ENCODE measurements around the gene SCART1. TPM values are rescaled to one million over a fixed set of nuclear protein-coding genes. Genes with fewer than 3 reads are reported as not detected.
"Not testable (repeated sequence)": the region's sequence is repeated elsewhere in the genome, so short reads cannot be mapped to it uniquely, and the experiment has no call there.

SCART1 gene
- total RNA-seq, 1 donor from 2014 or later = 1.3 TPM

DNA sequence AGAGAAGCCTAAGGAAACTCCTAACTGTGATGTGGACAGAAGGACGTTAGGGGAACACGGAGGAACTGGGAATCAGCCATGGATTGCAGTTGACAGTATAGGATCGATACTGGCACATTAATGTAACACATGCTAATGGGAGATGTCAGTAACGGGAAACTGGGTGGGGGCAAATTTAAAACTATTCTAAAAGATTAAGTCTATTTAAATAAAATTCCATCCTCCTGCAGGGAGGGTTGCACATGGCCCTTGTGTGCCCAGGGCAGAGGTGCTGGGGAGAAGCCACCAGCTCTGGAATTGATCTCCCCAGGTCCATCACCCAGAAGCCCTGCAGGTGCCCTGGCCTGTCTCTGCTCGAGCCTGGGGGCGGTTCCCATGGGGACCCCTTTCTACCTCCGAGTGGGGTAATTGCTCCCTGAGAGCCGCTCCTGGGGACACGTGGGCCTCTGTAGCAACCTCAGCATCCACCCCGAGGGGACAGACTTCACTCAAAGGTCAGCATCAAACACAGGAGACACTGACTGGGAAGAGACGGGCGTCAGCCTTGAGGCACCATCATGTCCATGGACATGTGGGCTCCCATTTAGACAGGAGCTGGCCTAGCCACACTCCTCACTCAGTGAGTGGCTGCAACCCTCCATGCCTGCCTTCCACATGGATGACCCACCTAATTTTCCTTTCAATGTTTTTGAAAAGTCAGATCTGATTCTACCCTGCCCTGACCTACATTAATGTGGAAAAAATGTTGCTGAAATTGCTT lies 21.1 kb downstream of the SCART1 start:
- intact Hi-C loops (cut with micrococcal nuclease) = no loop called here
- no peaks in the 10 kb centered on the region for H3K9me3 Mint-ChIP-seq
- no peaks in the 10 kb centered on the region for H3K36me3 Mint-ChIP-seq (ENCODE audit: low read depth)
- peaks cover 4% of the 10 kb centered on the region for H3K27me3 Mint-ChIP-seq (ENCODE audit: low read depth)
- DNase-seq (ENCODE audit: low spot score) = no peak
- peak overlapping the region; percentile 6 for H3K4me3 Mint-ChIP-seq (ENCODE audit: low read depth)
- peak overlapping the region; percentile 14 for H3K27ac Mint-ChIP-seq
- peaks cover 24% of the 10 kb centered on the region for H3K4me1 Mint-ChIP-seq (ENCODE audit: low read depth)

DNA sequence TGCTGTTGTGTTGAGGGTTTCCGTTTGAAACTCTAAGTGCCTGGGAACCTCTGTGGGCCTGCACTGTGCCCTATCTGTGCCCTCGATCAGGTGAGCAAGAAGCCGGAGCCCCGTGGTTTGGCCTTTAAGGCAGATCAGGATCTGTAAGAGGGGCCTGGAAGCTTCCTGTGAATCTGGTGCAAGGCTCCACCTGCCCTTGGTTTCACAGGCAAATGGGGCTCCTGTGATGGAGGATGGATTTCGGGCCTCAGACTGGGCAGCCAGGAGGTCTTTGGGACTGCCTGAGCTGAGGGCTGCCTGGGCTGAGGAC lies 21.6 kb downstream of the SCART1 start:
- Mint-ChIP-seq H3K4me1 (ENCODE audit: low read depth) (peaks cover 24% of the 10 kb centered on the region), H3K4me3 (ENCODE audit: low read depth) (peak overlapping the region; percentile 6), H3K36me3 (ENCODE audit: low read depth) (no peaks in the 10 kb centered on the region), H3K9me3 (no peaks in the 10 kb centered on the region), H3K27me3 (ENCODE audit: low read depth) (peaks cover 4% of the 10 kb centered on the region), H3K27ac (peak overlapping the region; percentile 10)
- intact Hi-C loops (cut with micrococcal nuclease) = no loop called here
- DNase-seq (ENCODE audit: low spot score) = peak; percentile 27

GRCh38 chr10:133475821-133476640 lies 22.3 kb downstream of the SCART1 start:
- Mint-ChIP-seq H3K4me3 (ENCODE audit: low read depth) (no peak overlapping the region), H3K27me3 (ENCODE audit: low read depth) (peaks cover 4% of the 10 kb centered on the region), H3K36me3 (ENCODE audit: low read depth) (no peaks in the 10 kb centered on the region), H3K4me1 (ENCODE audit: low read depth) (peaks cover 24% of the 10 kb centered on the region), H3K9me3 (no peaks in the 10 kb centered on the region), H3K27ac (no peak overlapping the region)
- intact Hi-C loops (cut with micrococcal nuclease) = no loop called here
- no peak for DNase-seq (ENCODE audit: low spot score)

- Mint-ChIP-seq H3K27me3 (ENCODE audit: low read depth) (peaks cover 4% of the 10 kb centered on the region), H3K4me1 (ENCODE audit: low read depth) (peaks cover 24% of the 10 kb centered on the region), H3K4me3 (ENCODE audit: low read depth) (no peak overlapping the region), H3K9me3 (no peaks in the 10 kb centered on the region), H3K27ac (no peak overlapping the region), H3K36me3 (ENCODE audit: low read depth) (no peaks in the 10 kb centered on the region)
- intact Hi-C loops (cut with micrococcal nuclease) = no loop called here
- no peak for DNase-seq (ENCODE audit: low spot score)
Measured at GRCh38 chr10:133476641-133476990, 22.9 kb downstream of the SCART1 start.

- H3K4me3 Mint-ChIP-seq (ENCODE audit: low read depth) = no peak overlapping the region
- H3K36me3 Mint-ChIP-seq (ENCODE audit: low read depth) = peaks cover 3% of the 10 kb centered on the region
- peaks cover 32% of the 10 kb centered on the region for H3K27me3 Mint-ChIP-seq (ENCODE audit: low read depth)
- H3K9me3 Mint-ChIP-seq = peaks cover 31% of the 10 kb centered on the region
- intact Hi-C loops (cut with micrococcal nuclease) = no loop called here
- peaks cover 2% of the 10 kb centered on the region for H3K4me1 Mint-ChIP-seq (ENCODE audit: low read depth)
- no peak for DNase-seq (ENCODE audit: low spot score)
- H3K27ac Mint-ChIP-seq = no peak overlapping the region
Measured at GRCh38 chr10:133481086-133481643, 27.4 kb downstream of the SCART1 start.

DNA sequence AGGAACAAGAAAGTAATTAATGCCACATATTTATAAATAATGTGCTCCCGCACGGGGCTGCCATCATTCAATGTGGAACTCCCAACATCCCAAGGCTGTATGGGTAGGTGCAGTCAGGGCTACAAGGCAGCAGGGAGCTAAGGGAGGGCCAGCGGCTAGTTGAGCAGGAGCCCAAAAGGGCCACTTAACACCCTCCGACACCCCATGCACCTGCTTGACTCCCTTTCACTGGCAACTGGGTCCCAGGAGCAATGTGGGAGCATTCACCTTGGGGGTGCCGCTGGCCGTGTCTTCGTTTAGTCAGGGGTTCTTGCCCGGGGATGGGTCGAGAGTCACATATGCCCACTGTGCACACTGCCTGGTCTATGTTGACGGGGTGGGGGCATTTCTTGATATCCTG lies 27.9 kb downstream of the SCART1 start:
- no peaks in the 10 kb centered on the region for H3K4me1 Mint-ChIP-seq (ENCODE audit: low read depth)
- H3K9me3 Mint-ChIP-seq = peaks cover 36% of the 10 kb centered on the region
- no peak overlapping the region for H3K27ac Mint-ChIP-seq
- DNase-seq (ENCODE audit: low spot score) = no peak
- H3K36me3 Mint-ChIP-seq (ENCODE audit: low read depth) = peaks cover 3% of the 10 kb centered on the region
- H3K27me3 Mint-ChIP-seq (ENCODE audit: low read depth) = peaks cover 30% of the 10 kb centered on the region
- intact Hi-C loops (cut with micrococcal nuclease) = no loop called here
- no peak overlapping the region for H3K4me3 Mint-ChIP-seq (ENCODE audit: low read depth)

GRCh38 chr10:133484818-133485217 lies 31.1 kb downstream of the SCART1 start:
- Mint-ChIP-seq H3K4me1 (ENCODE audit: low read depth) (peaks cover 5% of the 10 kb centered on the region), H3K27me3 (ENCODE audit: low read depth) (peaks cover 32% of the 10 kb centered on the region), H3K36me3 (ENCODE audit: low read depth) (peaks cover 3% of the 10 kb centered on the region), H3K27ac (no peak overlapping the region), H3K9me3 (peaks cover 58% of the 10 kb centered on the region), H3K4me3 (ENCODE audit: low read depth) (no peak overlapping the region)
- intact Hi-C loops (cut with micrococcal nuclease) = no loop called here
- DNase-seq (ENCODE audit: low spot score) = no peak

GRCh38 chr10:133487085-133487484 lies 33.3 kb downstream of the SCART1 start:
- peaks cover 30% of the 10 kb centered on the region for H3K27me3 Mint-ChIP-seq (ENCODE audit: low read depth)
- H3K4me1 Mint-ChIP-seq (ENCODE audit: low read depth) = peaks cover 13% of the 10 kb centered on the region
- DNase-seq (ENCODE audit: low spot score) = no peak
- peaks cover 68% of the 10 kb centered on the region for H3K9me3 Mint-ChIP-seq
- H3K36me3 Mint-ChIP-seq (ENCODE audit: low read depth) = peaks cover 7% of the 10 kb centered on the region
- intact Hi-C loops (cut with micrococcal nuclease) = no loop called here
- H3K4me3 Mint-ChIP-seq (ENCODE audit: low read depth) = no peak overlapping the region
- H3K27ac Mint-ChIP-seq = no peak overlapping the region

GRCh38 chr10:133488354-133488753 lies 34.6 kb downstream of the SCART1 start:
- Mint-ChIP-seq H3K27ac (no peak overlapping the region), H3K4me1 (ENCODE audit: low read depth) (peaks cover 13% of the 10 kb centered on the region), H3K4me3 (ENCODE audit: low read depth) (no peak overlapping the region), H3K9me3 (peaks cover 62% of the 10 kb centered on the region), H3K36me3 (ENCODE audit: low read depth) (peaks cover 7% of the 10 kb centered on the region), H3K27me3 (ENCODE audit: low read depth) (peaks cover 23% of the 10 kb centered on the region)
- no peak for DNase-seq (ENCODE audit: low spot score)
- intact Hi-C loops (cut with micrococcal nuclease) = no loop called here

DNA sequence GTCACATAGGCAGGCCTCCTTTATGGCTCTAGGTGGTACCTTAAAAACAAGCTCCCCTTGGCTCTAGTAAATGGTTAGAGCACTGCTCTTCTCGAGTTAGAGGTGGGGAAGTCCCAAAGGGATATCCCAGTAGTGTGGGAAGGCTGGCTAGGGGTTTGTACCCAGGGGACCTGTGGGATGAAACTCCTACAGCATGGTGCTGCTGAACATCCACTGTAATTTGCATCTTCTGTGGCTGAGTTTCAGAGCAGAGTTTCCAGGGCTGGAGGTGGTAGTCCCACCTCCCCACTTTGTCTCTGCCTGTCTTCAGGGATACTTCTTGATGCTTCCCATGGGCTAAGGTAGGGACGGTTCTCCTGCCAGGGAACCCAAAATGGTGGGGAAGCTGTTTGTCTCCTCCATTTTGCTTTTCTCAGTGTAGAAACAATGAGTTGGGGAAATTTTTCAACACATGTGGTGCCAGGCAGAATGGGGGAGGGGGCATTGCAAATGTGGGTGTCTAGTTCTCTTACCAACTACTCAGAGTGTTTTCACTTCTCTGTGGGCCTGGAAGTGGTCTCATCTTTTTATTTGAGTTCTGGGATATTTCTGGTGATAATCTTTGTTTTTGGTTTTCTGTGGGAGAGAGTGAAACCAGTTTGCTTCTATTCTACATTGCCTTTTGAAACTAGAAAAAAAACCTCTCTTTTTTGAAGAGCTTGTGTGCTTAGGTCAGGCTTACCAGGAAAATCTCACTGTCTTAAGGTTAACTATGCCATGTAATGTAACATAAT lies 36.3 kb downstream of the SCART1 start:
- intact Hi-C loops (cut with micrococcal nuclease) = no loop called here
- H3K36me3 Mint-ChIP-seq (ENCODE audit: low read depth) = peaks cover 4% of the 10 kb centered on the region
- H3K4me1 Mint-ChIP-seq (ENCODE audit: low read depth) = peaks cover 13% of the 10 kb centered on the region
- H3K9me3 Mint-ChIP-seq = peaks cover 48% of the 10 kb centered on the region
- H3K4me3 Mint-ChIP-seq (ENCODE audit: low read depth) = no peak overlapping the region
- peak overlapping the region; percentile 46 for H3K27ac Mint-ChIP-seq
- peaks cover 15% of the 10 kb centered on the region for H3K27me3 Mint-ChIP-seq (ENCODE audit: low read depth)
- no peak for DNase-seq (ENCODE audit: low spot score)

GRCh38 chr10:133493562-133493961 lies 39.8 kb downstream of the SCART1 start:
- H3K4me3 Mint-ChIP-seq (ENCODE audit: low read depth); intact Hi-C loops (cut with micrococcal nuclease); H3K27me3 Mint-ChIP-seq (ENCODE audit: low read depth); DNase-seq (ENCODE audit: low spot score); H3K36me3 Mint-ChIP-seq (ENCODE audit: low read depth); H3K27ac Mint-ChIP-seq: not testable (repeated sequence)
- H3K4me1 Mint-ChIP-seq (ENCODE audit: low read depth) = peaks cover 13% of the 10 kb centered on the region
- H3K9me3 Mint-ChIP-seq = peaks cover 22% of the 10 kb centered on the region

DNA sequence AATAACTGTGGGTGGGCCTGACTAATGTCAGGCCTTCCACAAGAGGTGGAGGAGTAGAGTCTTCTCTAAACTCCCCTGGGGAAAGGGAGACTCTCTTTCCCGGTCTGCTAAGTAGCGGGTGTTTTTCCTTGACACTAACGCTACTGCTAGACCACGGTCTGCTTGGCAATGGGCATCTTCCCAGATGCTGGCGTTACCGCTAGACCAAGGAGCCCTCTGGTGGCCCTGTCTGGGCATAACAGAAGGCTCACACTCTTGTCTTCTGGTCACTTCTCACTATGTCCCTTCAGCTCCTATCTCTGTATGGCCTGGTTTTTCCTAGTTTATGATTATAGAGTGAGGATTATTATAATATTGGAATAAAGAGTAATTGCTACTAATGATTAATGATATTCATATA lies 43.6 kb downstream of the SCART1 start:
- DNase-seq (ENCODE audit: low spot score); H3K4me3 Mint-ChIP-seq (ENCODE audit: low read depth); H3K4me1 Mint-ChIP-seq (ENCODE audit: low read depth): not testable (repeated sequence)

More for the DNA sequence above, 43.6 kb downstream of the SCART1 start:
- not testable (repeated sequence) for H3K36me3 Mint-ChIP-seq (ENCODE audit: low read depth); H3K9me3 Mint-ChIP-seq; H3K27ac Mint-ChIP-seq
- H3K27me3 Mint-ChIP-seq (ENCODE audit: low read depth) = peaks cover 14% of the 10 kb centered on the region
- intact Hi-C loops (cut with micrococcal nuclease) = loop anchor here (2.0 kb wide), 1 partner anchor 59 kb away; no protein-coding TSS in a partner anchor

Data from activated T-helper 2 cell treated with anti-CD3 and anti-CD28 coated beads, Interferon-gamma antibody, Interleukin-2, Interleukin-4, amounts not matched to agents 10 μg/mL and 5 μg/mL and 100 μg/mL, durations not matched to agents 14 hours and 24 hours and 36 hours (primary cell).